Measurements from ENCODE around the gene KRT9.
"Not testable (repeated sequence)": the region's sequence is repeated elsewhere in the genome, so short reads cannot be mapped to it uniquely, and the experiment has no call there.

The KRT9 gene

GRCh38 chr17:41578538-41578937, 6.7 kb upstream of the KRT9 start:
- no peak for DNase-seq (ENCODE audit: low spot score)
- H3K27me3 Mint-ChIP-seq (ENCODE audit: low read depth): peaks cover 13% of the 10 kb centered on the region
- no peak overlapping the region for H3K27ac Mint-ChIP-seq
- no peaks in the 10 kb centered on the region for H3K36me3 Mint-ChIP-seq (ENCODE audit: low read depth)
- no peaks in the 10 kb centered on the region for H3K4me1 Mint-ChIP-seq (ENCODE audit: low read depth)
- H3K9me3 Mint-ChIP-seq: no peaks in the 10 kb centered on the region
- H3K4me3 Mint-ChIP-seq: no peak overlapping the region

GRCh38 chr17:41576740-41577139, 4.9 kb upstream of the KRT9 start:
- H3K27ac Mint-ChIP-seq; H3K4me3 Mint-ChIP-seq; H3K36me3 Mint-ChIP-seq (ENCODE audit: low read depth); H3K4me1 Mint-ChIP-seq (ENCODE audit: low read depth); H3K9me3 Mint-ChIP-seq; DNase-seq (ENCODE audit: low spot score): not testable (repeated sequence)
- peaks cover 17% of the 10 kb centered on the region for H3K27me3 Mint-ChIP-seq (ENCODE audit: low read depth)

- Mint-ChIP-seq H3K4me1 (ENCODE audit: low read depth) (no peaks in the 10 kb centered on the region), H3K4me3 (no peak overlapping the region), H3K9me3 (no peaks in the 10 kb centered on the region), H3K36me3 (ENCODE audit: low read depth) (no peaks in the 10 kb centered on the region), H3K27me3 (ENCODE audit: low read depth) (peaks cover 15% of the 10 kb centered on the region), H3K27ac (no peak overlapping the region)
- no peak for DNase-seq (ENCODE audit: low spot score)
These were observed 3.5 kb upstream of the KRT9 start for GRCh38 chr17:41575336-41575735.

GRCh38 chr17:41567317-41567716, 4.5 kb downstream of the KRT9 start:
- Mint-ChIP-seq H3K4me3 (no peak overlapping the region), H3K4me1 (ENCODE audit: low read depth) (peaks cover 7% of the 10 kb centered on the region), H3K36me3 (ENCODE audit: low read depth) (peaks cover 2% of the 10 kb centered on the region), H3K27me3 (ENCODE audit: low read depth) (peaks cover 16% of the 10 kb centered on the region), H3K27ac (peak overlapping the region; percentile 76), H3K9me3 (peaks cover 10% of the 10 kb centered on the region)
- DNase-seq (ENCODE audit: low spot score): no peak

- peaks cover 10% of the 10 kb centered on the region for H3K9me3 Mint-ChIP-seq
- peaks cover 17% of the 10 kb centered on the region for H3K27me3 Mint-ChIP-seq (ENCODE audit: low read depth)
- DNase-seq (ENCODE audit: low spot score): no peak
- H3K27ac Mint-ChIP-seq: no peak overlapping the region
- peaks cover 2% of the 10 kb centered on the region for H3K36me3 Mint-ChIP-seq (ENCODE audit: low read depth)
- H3K4me3 Mint-ChIP-seq: no peak overlapping the region
- H3K4me1 Mint-ChIP-seq (ENCODE audit: low read depth): peaks cover 7% of the 10 kb centered on the region
These were observed 6.5 kb downstream of the KRT9 start for GRCh38 chr17:41565338-41565737.

GRCh38 chr17:41563607-41564170, 8.2 kb downstream of the KRT9 start:
- peaks cover 2% of the 10 kb centered on the region for H3K36me3 Mint-ChIP-seq (ENCODE audit: low read depth)
- H3K27ac Mint-ChIP-seq: no peak overlapping the region
- no peak for DNase-seq (ENCODE audit: low spot score)
- H3K27me3 Mint-ChIP-seq (ENCODE audit: low read depth): peaks cover 16% of the 10 kb centered on the region
- H3K9me3 Mint-ChIP-seq: peaks cover 10% of the 10 kb centered on the region
- peaks cover 7% of the 10 kb centered on the region for H3K4me1 Mint-ChIP-seq (ENCODE audit: low read depth)
- no peak overlapping the region for H3K4me3 Mint-ChIP-seq

GRCh38 chr17:41561554-41561953, 10.3 kb downstream of the KRT9 start:
- Mint-ChIP-seq H3K27me3 (ENCODE audit: low read depth) (peaks cover 23% of the 10 kb centered on the region), H3K36me3 (ENCODE audit: low read depth) (no peaks in the 10 kb centered on the region), H3K9me3 (no peaks in the 10 kb centered on the region), H3K4me1 (ENCODE audit: low read depth) (no peaks in the 10 kb centered on the region), H3K27ac (no peak overlapping the region), H3K4me3 (no peak overlapping the region)
- no peak for DNase-seq (ENCODE audit: low spot score)

GRCh38 chr17:41559548-41559947, 12.3 kb downstream of the KRT9 start:
- Mint-ChIP-seq H3K4me3 (no peak overlapping the region), H3K9me3 (no peaks in the 10 kb centered on the region), H3K27ac (no peak overlapping the region), H3K36me3 (ENCODE audit: low read depth) (no peaks in the 10 kb centered on the region), H3K4me1 (ENCODE audit: low read depth) (no peaks in the 10 kb centered on the region), H3K27me3 (ENCODE audit: low read depth) (peaks cover 23% of the 10 kb centered on the region)
- DNase-seq (ENCODE audit: low spot score): no peak

GRCh38 chr17:41556931-41557330, 14.9 kb downstream of the KRT9 start:
- DNase-seq (ENCODE audit: low spot score): no peak
- Mint-ChIP-seq H3K27me3 (ENCODE audit: low read depth) (peaks cover 19% of the 10 kb centered on the region), H3K9me3 (no peaks in the 10 kb centered on the region)

GRCh38 chr17:41556306-41556705, 15.6 kb downstream of the KRT9 start:
- no peak overlapping the region for H3K4me3 Mint-ChIP-seq
- no peaks in the 10 kb centered on the region for H3K9me3 Mint-ChIP-seq
- H3K4me1 Mint-ChIP-seq (ENCODE audit: low read depth): no peaks in the 10 kb centered on the region
- peaks cover 21% of the 10 kb centered on the region for H3K27me3 Mint-ChIP-seq (ENCODE audit: low read depth)
- H3K27ac Mint-ChIP-seq: no peak overlapping the region
- DNase-seq (ENCODE audit: low spot score): no peak
- H3K36me3 Mint-ChIP-seq (ENCODE audit: low read depth): no peaks in the 10 kb centered on the region

More at GRCh38 chr17:41556931-41557330, 14.9 kb downstream of the KRT9 start:
- Mint-ChIP-seq H3K4me3 (no peak overlapping the region), H3K27ac (no peak overlapping the region), H3K36me3 (ENCODE audit: low read depth) (no peaks in the 10 kb centered on the region), H3K4me1 (ENCODE audit: low read depth) (no peaks in the 10 kb centered on the region)

- H3K36me3 Mint-ChIP-seq (ENCODE audit: low read depth): no peaks in the 10 kb centered on the region
- H3K4me3 Mint-ChIP-seq: no peak overlapping the region
- no peak overlapping the region for H3K27ac Mint-ChIP-seq
- H3K9me3 Mint-ChIP-seq: no peaks in the 10 kb centered on the region
- no peak for DNase-seq (ENCODE audit: low spot score)
- H3K4me1 Mint-ChIP-seq (ENCODE audit: low read depth): no peaks in the 10 kb centered on the region
- peaks cover 21% of the 10 kb centered on the region for H3K27me3 Mint-ChIP-seq (ENCODE audit: low read depth)
These were observed 16.6 kb downstream of the KRT9 start for GRCh38 chr17:41555105-41555887.

GRCh38 chr17:41553987-41554680, 17.7 kb downstream of the KRT9 start:
- Mint-ChIP-seq H3K27ac (no peak overlapping the region), H3K36me3 (ENCODE audit: low read depth) (no peaks in the 10 kb centered on the region), H3K9me3 (no peaks in the 10 kb centered on the region), H3K27me3 (ENCODE audit: low read depth) (peaks cover 21% of the 10 kb centered on the region), H3K4me3 (no peak overlapping the region), H3K4me1 (ENCODE audit: low read depth) (peaks cover 4% of the 10 kb centered on the region)
- DNase-seq (ENCODE audit: low spot score): no peak

GRCh38 chr17:41553176-41553575, 18.7 kb downstream of the KRT9 start:
- Mint-ChIP-seq H3K27ac (no peak overlapping the region), H3K9me3 (no peaks in the 10 kb centered on the region), H3K4me3 (no peak overlapping the region), H3K4me1 (ENCODE audit: low read depth) (peaks cover 12% of the 10 kb centered on the region), H3K36me3 (ENCODE audit: low read depth) (no peaks in the 10 kb centered on the region), H3K27me3 (ENCODE audit: low read depth) (peaks cover 16% of the 10 kb centered on the region)
- no peak for DNase-seq (ENCODE audit: low spot score)

- H3K4me3 Mint-ChIP-seq: no peak overlapping the region
These were observed 19.4 kb downstream of the KRT9 start for GRCh38 chr17:41552455-41552854.

More at GRCh38 chr17:41552455-41552854, 19.4 kb downstream of the KRT9 start:
- no peak for DNase-seq (ENCODE audit: low spot score)
- no peaks in the 10 kb centered on the region for H3K36me3 Mint-ChIP-seq (ENCODE audit: low read depth)
- peaks cover 12% of the 10 kb centered on the region for H3K4me1 Mint-ChIP-seq (ENCODE audit: low read depth)
- peaks cover 13% of the 10 kb centered on the region for H3K27me3 Mint-ChIP-seq (ENCODE audit: low read depth)
- H3K9me3 Mint-ChIP-seq: peaks cover under 1% of the 10 kb centered on the region
- peak overlapping the region; percentile 60 for H3K27ac Mint-ChIP-seq

Data from T-helper 2 cell treated with Interferon-gamma antibody and Interleukin-4, amounts not matched to agents 5 μg/mL and 100 μg/mL, for 36 hours (primary cell).